ENCODE results near the gene KCTD15.
"Not testable (repeated sequence)": the region's sequence is repeated elsewhere in the genome, so short reads cannot be mapped to it uniquely, and the experiment has no call there.

KCTD15 gene

DNA sequence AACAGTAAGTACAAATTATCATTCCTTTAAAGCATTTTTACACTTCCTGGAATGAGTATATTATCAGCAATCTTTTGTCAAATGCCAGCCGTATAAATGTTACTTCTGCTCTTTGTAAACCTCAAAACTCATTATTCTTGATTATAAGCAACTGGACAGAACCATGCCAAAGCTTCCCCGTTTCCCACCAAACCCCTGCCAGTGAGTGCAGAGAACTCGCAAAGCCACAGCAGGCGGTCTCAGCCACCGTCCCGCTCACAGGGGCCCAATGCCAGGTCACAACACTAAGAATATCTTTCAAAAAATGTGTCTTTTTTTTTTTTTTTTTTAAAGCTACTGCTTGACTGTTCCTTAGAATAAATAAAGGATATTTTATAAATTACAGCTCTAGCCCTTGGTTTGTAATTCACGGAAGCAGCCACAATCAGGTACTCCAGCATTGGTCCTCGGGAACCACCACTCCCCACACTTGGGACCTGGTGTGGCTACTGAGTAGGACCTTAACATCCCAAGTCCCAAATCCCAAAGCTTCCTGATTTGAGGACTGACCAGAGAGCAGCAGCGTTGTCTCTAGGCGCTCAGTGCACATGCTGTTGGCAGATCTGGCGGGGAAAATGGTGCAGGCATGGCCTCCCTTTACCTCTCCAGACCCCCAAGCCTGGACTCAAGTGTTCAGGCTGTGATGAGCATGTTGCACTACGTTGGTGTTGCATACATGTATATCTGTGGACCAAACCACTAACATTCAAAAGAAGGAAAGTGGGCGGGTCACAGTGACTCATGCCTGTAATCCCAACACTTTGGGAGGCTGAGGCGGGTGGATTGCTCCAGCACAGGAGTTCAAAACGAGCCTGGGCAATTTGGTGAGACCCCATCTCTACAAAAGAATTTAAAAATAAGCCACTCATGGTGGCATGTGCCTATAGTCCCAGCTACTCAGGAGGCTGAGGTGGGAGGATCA, 19.0 kb downstream of the KCTD15 start:
- no peak for DNase-seq

- no peak for DNase-seq
Measured at GRCh38 chr19:33818411-33818810, 21.7 kb downstream of the KCTD15 start.

- not testable (repeated sequence) for DNase-seq
Measured at GRCh38 chr19:33819078-33819477, 22.4 kb downstream of the KCTD15 start.

GRCh38 chr19:33819506-33819879, 22.8 kb downstream of the KCTD15 start:
- DNase-seq, result no peak

GRCh38 chr19:33819880-33820781, 23.5 kb downstream of the KCTD15 start:
- no peak for DNase-seq

GRCh38 chr19:33821871-33822270, 25.2 kb downstream of the KCTD15 start:
- no peak for DNase-seq

- DNase-seq, result no peak
Measured at GRCh38 chr19:33823341-33823740, 26.7 kb downstream of the KCTD15 start.

DNA sequence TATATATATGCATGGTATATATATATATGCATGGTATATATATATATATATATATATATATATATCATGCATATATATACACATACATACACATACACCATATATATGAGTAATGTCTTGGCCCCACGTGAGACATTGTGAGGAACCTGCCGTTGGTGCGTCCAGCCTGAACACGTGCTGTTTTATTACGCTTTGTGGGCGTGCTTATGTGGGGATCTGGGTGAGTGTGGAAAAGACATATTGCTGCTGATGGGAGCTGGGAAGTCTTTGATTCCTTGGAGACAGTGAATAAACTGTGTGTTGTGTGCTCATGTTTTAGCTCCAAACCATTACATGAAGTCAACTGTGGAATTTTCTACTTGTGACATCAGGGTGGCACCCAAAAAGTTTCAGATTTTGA, 28.9 kb downstream of the KCTD15 start:
- DNase-seq, result no peak

DNA sequence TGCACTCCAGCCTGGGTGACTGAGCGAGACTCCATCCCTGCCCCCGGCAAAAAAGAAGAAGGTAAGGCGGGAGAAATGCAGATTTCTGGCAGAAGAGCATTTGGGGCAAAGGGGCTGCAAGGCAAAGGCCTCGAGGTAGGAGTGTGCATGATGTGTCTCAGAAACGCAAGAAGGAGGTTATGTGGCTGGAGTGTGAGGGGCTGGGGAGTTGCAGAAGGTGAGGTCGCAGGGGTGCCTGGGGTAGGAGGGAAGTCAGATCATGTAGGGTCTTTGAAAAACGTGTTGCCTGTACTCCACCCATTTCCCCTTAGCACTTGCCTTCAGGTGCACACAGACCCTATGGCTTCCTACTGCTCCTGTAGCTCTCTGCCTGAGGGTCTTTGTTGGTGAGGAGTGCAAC, 29.9 kb downstream of the KCTD15 start:
- DNase-seq, result no peak

DNA sequence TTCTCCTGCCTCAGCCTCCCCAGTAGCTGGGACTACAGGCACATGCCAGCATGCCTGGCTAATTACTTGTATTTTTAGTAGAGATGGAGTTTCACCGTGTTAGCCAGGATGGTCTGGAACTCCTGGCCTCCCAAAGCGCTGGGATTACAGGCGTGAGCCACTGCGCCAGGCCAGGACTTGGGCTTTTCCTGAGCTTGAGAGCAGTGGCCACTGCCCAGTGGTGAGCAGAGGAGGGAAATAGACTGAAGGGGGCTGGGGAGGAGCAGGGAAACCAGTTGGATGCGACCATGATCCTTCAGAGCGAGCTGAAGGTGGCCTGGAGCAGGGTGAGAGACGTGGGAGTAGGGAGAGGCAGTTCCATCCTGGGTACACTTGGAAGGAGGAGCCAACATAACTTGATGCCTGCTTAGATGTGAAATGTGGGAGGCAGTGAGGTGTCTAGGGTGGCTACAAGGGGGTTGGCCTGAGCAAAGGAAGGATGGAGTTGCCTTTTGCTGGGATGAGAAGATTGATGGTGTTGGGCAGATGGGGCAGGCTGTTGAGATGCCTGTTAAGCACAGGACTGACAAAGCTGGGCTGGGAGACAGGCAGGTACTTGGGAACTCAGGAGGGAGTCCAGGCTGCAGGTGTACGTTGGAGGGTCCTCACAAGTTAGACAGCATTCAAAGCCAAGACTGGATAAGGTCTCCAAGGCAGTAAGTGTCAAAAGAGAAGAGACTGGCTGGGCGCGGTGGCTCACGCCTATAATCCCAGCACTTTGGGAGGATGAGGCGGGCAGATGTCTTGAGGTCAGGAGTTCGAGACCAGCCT, 31.8 kb downstream of the KCTD15 start:
- DNase-seq, result no peak

GRCh38 chr19:33830264-33830663, 33.6 kb downstream of the KCTD15 start:
- no peak for DNase-seq

- DNase-seq, result no peak
Measured at GRCh38 chr19:33831825-33832224, 35.2 kb downstream of the KCTD15 start.

- DNase-seq, result no peak
Measured at GRCh38 chr19:33832633-33833032, 36.0 kb downstream of the KCTD15 start.

GRCh38 chr19:33840382-33840781, 43.7 kb downstream of the KCTD15 start:
- no peak for DNase-seq

- no peak for DNase-seq
Measured at GRCh38 chr19:33840783-33841182, 44.1 kb downstream of the KCTD15 start.

GRCh38 chr19:33841685-33842084, 45.0 kb downstream of the KCTD15 start:
- DNase-seq, result no peak

DNA sequence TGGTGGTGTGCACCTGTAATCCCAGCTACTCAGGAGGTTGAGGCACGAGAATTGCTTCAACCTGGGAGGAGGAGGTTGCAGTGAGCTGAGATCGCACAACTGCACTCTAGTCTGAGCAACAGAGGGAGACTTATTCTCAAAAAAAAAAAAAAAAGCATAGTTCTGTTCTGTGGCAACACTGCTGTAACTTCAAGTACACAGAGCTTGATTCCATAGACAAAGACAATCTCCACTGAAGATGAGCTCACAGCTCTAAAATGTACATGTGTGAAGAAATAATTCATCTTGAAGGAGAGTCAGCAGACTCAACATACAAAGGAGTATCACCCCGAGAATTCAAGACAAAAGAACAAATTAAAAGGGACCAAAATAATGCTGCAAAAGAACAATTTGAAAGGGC, 47.8 kb downstream of the KCTD15 start:
- DNase-seq, result no peak

DNA sequence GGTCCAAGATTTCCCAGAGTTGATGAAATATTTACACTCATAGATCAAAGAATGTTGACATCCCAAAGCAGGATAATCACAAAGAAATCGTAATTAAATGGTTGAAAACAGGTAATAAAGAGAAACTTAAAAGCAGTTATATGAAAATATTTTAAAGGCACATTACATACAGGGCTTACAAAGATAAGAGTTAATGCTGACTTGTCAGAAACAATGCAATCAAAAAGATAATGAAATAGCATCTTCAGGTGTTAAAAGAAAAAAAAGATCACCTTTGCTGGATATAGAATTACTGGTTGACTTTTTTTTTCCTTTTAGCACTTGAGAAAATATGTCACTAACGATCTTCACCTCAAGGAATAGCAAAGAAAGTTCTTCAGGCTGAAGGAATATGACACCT, 48.8 kb downstream of the KCTD15 start:
- no peak for DNase-seq

GRCh38 chr19:33849551-33850147, 53.0 kb downstream of the KCTD15 start:
- no peak for DNase-seq

DNA sequence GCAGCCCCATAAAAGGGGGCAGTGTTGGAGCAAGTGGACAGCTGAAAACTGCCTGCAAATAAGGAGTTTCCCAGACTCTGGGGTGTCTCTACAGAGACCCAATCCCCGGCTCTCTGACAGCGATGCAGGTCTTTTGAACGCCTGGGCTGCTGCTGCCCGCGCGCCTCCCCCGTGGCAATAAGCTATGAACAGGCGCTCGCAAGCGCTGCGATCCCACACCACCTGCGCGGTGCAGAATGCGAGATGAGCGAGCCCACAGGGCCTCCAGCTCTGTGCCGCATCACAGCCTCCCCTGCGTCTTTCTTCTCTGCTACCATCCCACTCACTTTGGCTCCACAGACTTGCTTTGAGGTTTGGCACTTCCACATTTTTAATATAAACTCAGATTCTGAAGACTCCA, 62.3 kb downstream of the KCTD15 start:
- no peak for DNase-seq

GRCh38 chr19:33860312-33861090, 63.8 kb downstream of the KCTD15 start:
- DNase-seq, result no peak

GRCh38 chr19:33861950-33862349, 65.3 kb downstream of the KCTD15 start:
- no peak for DNase-seq

Data from cortex of kidney (tissue), 1 donor.